ENCODE data around the gene IGFBP5.

Gene IGFBP5

GRCh38 chr2:216695401-216695821 lies at the start of gene IGFBP5:
Gene IGFBP5 (minus strand): TSS chr2:216695549. CDS start chr2:216694775, 774 bp downstream.
- peak within 1 kb of the TSS; percentile 49 for H3K4me3 Mint-ChIP-seq
- no peak within 1 kb of the TSS for H3K27ac Mint-ChIP-seq
- DNase-seq = no peak

GRCh38 chr2:216743781-216744180 lies 48.4 kb upstream of the IGFBP5 start:
- DNase-seq (no peak), ATAC-seq (no peak)
- peaks cover 8% of the 10 kb centered on the region for H3K27me3 Mint-ChIP-seq
- no peaks in the 10 kb centered on the region for H3K9me3 Mint-ChIP-seq
- no peak overlapping the region for H3K4me3 Mint-ChIP-seq
- no peaks in the 10 kb centered on the region for H3K4me1 Mint-ChIP-seq
- no peak overlapping the region for H3K27ac Mint-ChIP-seq
- H3K36me3 Mint-ChIP-seq (ENCODE audit: low read depth) = no peaks in the 10 kb centered on the region

More at GRCh38 chr2:216695401-216695821, at the start of gene IGFBP5:
- ATAC-seq = no peak
- Mint-ChIP-seq H3K36me3 (ENCODE audit: low read depth) (no peaks in the 10 kb centered on the region), H3K27me3 (peaks cover 64% of the 10 kb centered on the region), H3K4me1 (peaks cover 31% of the 10 kb centered on the region), H3K9me3 (no peaks in the 10 kb centered on the region)

GRCh38 chr2:216742411-216742810 lies 47.1 kb upstream of the IGFBP5 start:
- Mint-ChIP-seq H3K27me3 (peaks cover 6% of the 10 kb centered on the region), H3K4me3 (no peak overlapping the region), H3K9me3 (no peaks in the 10 kb centered on the region), H3K36me3 (ENCODE audit: low read depth) (no peaks in the 10 kb centered on the region), H3K4me1 (no peaks in the 10 kb centered on the region), H3K27ac (no peak overlapping the region)
- ATAC-seq (no peak), DNase-seq (no peak)

- Mint-ChIP-seq H3K4me1 (no peaks in the 10 kb centered on the region), H3K4me3 (no peak overlapping the region), H3K27ac (no peak overlapping the region), H3K36me3 (ENCODE audit: low read depth) (no peaks in the 10 kb centered on the region), H3K27me3 (peaks cover 9% of the 10 kb centered on the region), H3K9me3 (no peaks in the 10 kb centered on the region)
- ATAC-seq (no peak), DNase-seq (no peak)
Measured at GRCh38 chr2:216741223-216741593, 45.9 kb upstream of the IGFBP5 start.

- no peaks in the 10 kb centered on the region for H3K9me3 Mint-ChIP-seq
- H3K27ac Mint-ChIP-seq = no peak overlapping the region
Measured at GRCh38 chr2:216740557-216741222, 45.3 kb upstream of the IGFBP5 start.

GRCh38 chr2:216739035-216739434 lies 43.7 kb upstream of the IGFBP5 start:
- ATAC-seq (no peak), DNase-seq (no peak)
- no peaks in the 10 kb centered on the region for H3K4me1 Mint-ChIP-seq
- H3K36me3 Mint-ChIP-seq (ENCODE audit: low read depth) = no peaks in the 10 kb centered on the region
- peaks cover 9% of the 10 kb centered on the region for H3K27me3 Mint-ChIP-seq
- no peak overlapping the region for H3K27ac Mint-ChIP-seq
- H3K4me3 Mint-ChIP-seq = no peak overlapping the region
- no peaks in the 10 kb centered on the region for H3K9me3 Mint-ChIP-seq

More at GRCh38 chr2:216740557-216741222, 45.3 kb upstream of the IGFBP5 start:
- no peaks in the 10 kb centered on the region for H3K36me3 Mint-ChIP-seq (ENCODE audit: low read depth)
- no peak for ATAC-seq
- no peak for DNase-seq
- H3K4me1 Mint-ChIP-seq = no peaks in the 10 kb centered on the region
- H3K4me3 Mint-ChIP-seq = no peak overlapping the region
- peaks cover 9% of the 10 kb centered on the region for H3K27me3 Mint-ChIP-seq

- H3K27ac Mint-ChIP-seq = no peak overlapping the region
- DNase-seq (no peak), ATAC-seq (no peak)
- H3K36me3 Mint-ChIP-seq (ENCODE audit: low read depth) = no peaks in the 10 kb centered on the region
- H3K9me3 Mint-ChIP-seq = no peaks in the 10 kb centered on the region
- H3K4me1 Mint-ChIP-seq = no peaks in the 10 kb centered on the region
- H3K27me3 Mint-ChIP-seq = peaks cover 10% of the 10 kb centered on the region
- H3K4me3 Mint-ChIP-seq = no peak overlapping the region
Measured at GRCh38 chr2:216737676-216738075, 42.3 kb upstream of the IGFBP5 start.

- H3K27me3 Mint-ChIP-seq = peaks cover 8% of the 10 kb centered on the region
- DNase-seq (no peak), ATAC-seq (no peak)
- no peak overlapping the region for H3K4me3 Mint-ChIP-seq
- no peaks in the 10 kb centered on the region for H3K9me3 Mint-ChIP-seq
- H3K4me1 Mint-ChIP-seq = no peaks in the 10 kb centered on the region
- no peaks in the 10 kb centered on the region for H3K36me3 Mint-ChIP-seq (ENCODE audit: low read depth)
- no peak overlapping the region for H3K27ac Mint-ChIP-seq
Measured at GRCh38 chr2:216736326-216736725, 41.0 kb upstream of the IGFBP5 start.

- Mint-ChIP-seq H3K9me3 (no peaks in the 10 kb centered on the region), H3K27ac (no peak overlapping the region), H3K4me1 (no peaks in the 10 kb centered on the region), H3K27me3 (peaks cover 8% of the 10 kb centered on the region), H3K36me3 (ENCODE audit: low read depth) (no peaks in the 10 kb centered on the region), H3K4me3 (no peak overlapping the region)
- ATAC-seq = no peak
- no peak for DNase-seq
Measured at GRCh38 chr2:216735668-216736067, 40.3 kb upstream of the IGFBP5 start.

- peaks cover 8% of the 10 kb centered on the region for H3K27me3 Mint-ChIP-seq
- H3K36me3 Mint-ChIP-seq (ENCODE audit: low read depth) = no peaks in the 10 kb centered on the region
- no peaks in the 10 kb centered on the region for H3K4me1 Mint-ChIP-seq
- no peak for DNase-seq
- ATAC-seq = no peak
- H3K27ac Mint-ChIP-seq = no peak overlapping the region
- H3K9me3 Mint-ChIP-seq = no peaks in the 10 kb centered on the region
- no peak overlapping the region for H3K4me3 Mint-ChIP-seq
Measured at GRCh38 chr2:216735086-216735485, 39.7 kb upstream of the IGFBP5 start.

- H3K9me3 Mint-ChIP-seq = no peaks in the 10 kb centered on the region
- ATAC-seq (no peak), DNase-seq (no peak)
- no peaks in the 10 kb centered on the region for H3K4me1 Mint-ChIP-seq
- H3K27me3 Mint-ChIP-seq = peaks cover 8% of the 10 kb centered on the region
- no peak overlapping the region for H3K4me3 Mint-ChIP-seq
- H3K36me3 Mint-ChIP-seq (ENCODE audit: low read depth) = no peaks in the 10 kb centered on the region
- H3K27ac Mint-ChIP-seq = no peak overlapping the region
Measured at GRCh38 chr2:216733046-216733445, 37.7 kb upstream of the IGFBP5 start.

GRCh38 chr2:216732334-216732733 lies 37.0 kb upstream of the IGFBP5 start:
- no peaks in the 10 kb centered on the region for H3K9me3 Mint-ChIP-seq
- H3K4me3 Mint-ChIP-seq = no peak overlapping the region
- no peak overlapping the region for H3K27ac Mint-ChIP-seq
- H3K27me3 Mint-ChIP-seq = peaks cover 5% of the 10 kb centered on the region
- no peak for DNase-seq
- H3K36me3 Mint-ChIP-seq (ENCODE audit: low read depth) = no peaks in the 10 kb centered on the region
- no peak for ATAC-seq
- H3K4me1 Mint-ChIP-seq = no peaks in the 10 kb centered on the region

GRCh38 chr2:216731465-216731864 lies 36.1 kb upstream of the IGFBP5 start:
- Mint-ChIP-seq H3K27me3 (peaks cover 2% of the 10 kb centered on the region), H3K27ac (no peak overlapping the region), H3K4me1 (no peaks in the 10 kb centered on the region), H3K9me3 (no peaks in the 10 kb centered on the region), H3K36me3 (ENCODE audit: low read depth) (no peaks in the 10 kb centered on the region), H3K4me3 (no peak overlapping the region)
- DNase-seq (no peak), ATAC-seq (no peak)

- no peak for DNase-seq
- Mint-ChIP-seq H3K4me3 (no peak overlapping the region), H3K27me3 (peaks cover 2% of the 10 kb centered on the region), H3K27ac (no peak overlapping the region), H3K36me3 (ENCODE audit: low read depth) (no peaks in the 10 kb centered on the region), H3K9me3 (no peaks in the 10 kb centered on the region), H3K4me1 (no peaks in the 10 kb centered on the region)
- ATAC-seq = no peak
Measured at GRCh38 chr2:216730871-216731270, 35.5 kb upstream of the IGFBP5 start.

- H3K9me3 Mint-ChIP-seq = no peaks in the 10 kb centered on the region
- H3K4me1 Mint-ChIP-seq = no peaks in the 10 kb centered on the region
- H3K27ac Mint-ChIP-seq = no peak overlapping the region
- no peak overlapping the region for H3K4me3 Mint-ChIP-seq
- ATAC-seq = no peak
- no peak for DNase-seq
- H3K36me3 Mint-ChIP-seq (ENCODE audit: low read depth) = no peaks in the 10 kb centered on the region
- peaks cover 2% of the 10 kb centered on the region for H3K27me3 Mint-ChIP-seq
Measured at GRCh38 chr2:216727346-216728122, 32.2 kb upstream of the IGFBP5 start.

Measured in activated naive CD8-positive, alpha-beta T cell treated with anti-CD3 and anti-CD28 coated beads, Interleukin-2, amount 50 U/mL, for 24 hours (primary cell).